ENCODE data around the gene NUDCD3.

GRCh38 chr7:44330331-44330730 lies 160.1 kb downstream of the NUDCD3 start:
- TF ChIP-seq CTCF (IDR thresholded peaks at IDR 0.05) (no peak), POLR2A (IDR thresholded peaks at IDR 0.05) (no peak)
